HepG2 (cell line): ENCODE results near the gene RHBG. TPM values are rescaled to one million over a fixed set of nuclear protein-coding genes. Genes with fewer than 3 reads are reported as not detected.

Experiments
- BHLHE40 ChIP-seq: IDR thresholded peaks from 2 replicates; pipeline ENCODE4 v1.6.1; 2011; ENCODE audit warnings: low read length, improper control_type of control experiment
- CHD4 ChIP-seq: fragments of 200-600 bp; sonication (generic); IDR thresholded peaks from 2 replicates; pipeline ENCODE4 v1.7.0; 2017; ENCODE audit warnings: mild to moderate bottlenecking, low read length, borderline replicate concordance
- GLMP ChIP-seq: sonication (generic); formaldehyde crosslinking; IDR thresholded peaks from 2 replicates; pipeline ENCODE4 v1.9.0; 2021; ENCODE audit warnings: missing genetic modification reagents, mild to moderate bottlenecking, borderline replicate concordance
- HDAC1 ChIP-seq: sonication (generic); formaldehyde crosslinking; IDR thresholded peaks from 2 replicates; pipeline ENCODE4 v1.5.1; 2020; ENCODE audit warnings: mild to moderate bottlenecking, missing genetic modification reagents
- MAF1 ChIP-seq: sonication (generic); formaldehyde crosslinking; IDR thresholded peaks from 2 replicates; pipeline ENCODE4 v1.5.0; 2020; ENCODE audit warnings: missing genetic modification reagents, borderline replicate concordance
- NKX3-1 ChIP-seq: sonication (generic); formaldehyde crosslinking; IDR thresholded peaks from 2 replicates; pipeline ENCODE4 v1.5.0; 2020; ENCODE audit warnings: missing genetic modification reagents
- PCBP1 ChIP-seq: fragments of 200-400 bp; formaldehyde crosslinking; IDR thresholded peaks from 2 replicates; pipeline ENCODE4 v1.6.1; 2017; ENCODE audit warnings: mild to moderate bottlenecking, low read depth, low read length, borderline replicate concordance
- PREB ChIP-seq: sonication (generic); formaldehyde crosslinking; IDR thresholded peaks from 2 replicates; pipeline ENCODE4 v1.4.0; 2020; ENCODE audit warnings: missing genetic modification reagents
- RAD21 ChIP-seq: fragments of 450-650 bp; formaldehyde crosslinking; IDR thresholded peaks from 2 replicates; pipeline ENCODE4 v1.5.0; 2020; ENCODE audit warnings: mild to moderate bottlenecking
- ZFP37 ChIP-seq: sonication (generic); formaldehyde crosslinking; IDR thresholded peaks from 2 replicates; pipeline ENCODE4 v1.4.0; 2020; ENCODE audit warnings: missing genetic modification reagents, borderline replicate concordance
- ZFX ChIP-seq: sonication (generic); formaldehyde crosslinking; IDR thresholded peaks from 2 replicates; pipeline ENCODE4 v1.4.0; 2020; ENCODE audit warnings: mild to moderate bottlenecking, low read depth, missing genetic modification reagents, moderate library complexity
- ZNF235 ChIP-seq: sonication (generic); formaldehyde crosslinking; IDR thresholded peaks from 2 replicates; pipeline ENCODE4 v1.8.1; 2023; ENCODE audit warnings: mild to moderate bottlenecking, missing genetic modification reagents, borderline replicate concordance
- ZNF343 ChIP-seq: sonication (generic); formaldehyde crosslinking; IDR thresholded peaks from 2 replicates; pipeline ENCODE4 v1.4.0; 2020; ENCODE audit warnings: mild to moderate bottlenecking, missing genetic modification reagents
- ZNF841 ChIP-seq: sonication (generic); formaldehyde crosslinking; IDR thresholded peaks from 2 replicates; pipeline ENCODE4 v1.8.1; 2023; ENCODE audit warnings: missing genetic modification reagents, borderline replicate concordance
- ZXDC ChIP-seq: sonication (generic); formaldehyde crosslinking; IDR thresholded peaks from 2 replicates; pipeline ENCODE4 v1.5.0; 2020; ENCODE audit warnings: mild to moderate bottlenecking, missing genetic modification reagents
- polyA plus RNA-seq, 8 experiments: library from polyadenylated mRNA; depleted of rRNA in 3 of 8; stranded (reverse) in 7 of 8; unstranded in 1 of 8; fragments of >200 nt; fragmentation: Illumina TruSeq in 4 of 8; extraction: Trizol in 4 of 8; gene quantifications; 2 replicates each; pipeline versions ENCODE4 v1.2.1 to v1.2.3, GENCODE V29; 2011 to 2016; ENCODE audit warnings: low read depth in 4 of 8, missing spikeins in 1 of 8, mixed read lengths in 1 of 8; ENCODE audit not compliant: insufficient read depth in 1 of 8
- total RNA-seq, 5 experiments: library from RNA; depleted of rRNA; stranded (reverse); fragments of >200 nt; fragmentation: Illumina TruSeq; extraction: Trizol; gene quantifications; 2 replicates each; pipeline ENCODE4 v1.2.3, GENCODE V29; 2016; ENCODE audit warnings: low read depth in 1 of 5
- TF ChIP-seq, protein P1 (sequence below): sonication (generic); formaldehyde crosslinking; IDR thresholded peaks from 2 replicates; pipeline ENCODE4 v1.5.0; 2020; ENCODE audit warnings: missing genetic modification reagents
- TF ChIP-seq, protein P2 (sequence below): sonication (generic); formaldehyde crosslinking; IDR thresholded peaks from 2 replicates; pipeline ENCODE4 v1.8.0; 2022; ENCODE audit warnings: mild to moderate bottlenecking, missing genetic modification reagents, moderate library complexity
- TF ChIP-seq, protein P3 (sequence below): sonication (generic); formaldehyde crosslinking; conservative IDR thresholded peaks from 2 replicates; pipeline ENCODE4 v1.4.0; 2020; ENCODE audit warnings: missing genetic modification reagents

Gene RHBG
- total and polyA plus RNA-seq, 2 of the 13 experiments (the other 11 are each of a cell fraction or from before 2014, with no cell fraction given): 61.8 to 73.5 TPM

DNA sequence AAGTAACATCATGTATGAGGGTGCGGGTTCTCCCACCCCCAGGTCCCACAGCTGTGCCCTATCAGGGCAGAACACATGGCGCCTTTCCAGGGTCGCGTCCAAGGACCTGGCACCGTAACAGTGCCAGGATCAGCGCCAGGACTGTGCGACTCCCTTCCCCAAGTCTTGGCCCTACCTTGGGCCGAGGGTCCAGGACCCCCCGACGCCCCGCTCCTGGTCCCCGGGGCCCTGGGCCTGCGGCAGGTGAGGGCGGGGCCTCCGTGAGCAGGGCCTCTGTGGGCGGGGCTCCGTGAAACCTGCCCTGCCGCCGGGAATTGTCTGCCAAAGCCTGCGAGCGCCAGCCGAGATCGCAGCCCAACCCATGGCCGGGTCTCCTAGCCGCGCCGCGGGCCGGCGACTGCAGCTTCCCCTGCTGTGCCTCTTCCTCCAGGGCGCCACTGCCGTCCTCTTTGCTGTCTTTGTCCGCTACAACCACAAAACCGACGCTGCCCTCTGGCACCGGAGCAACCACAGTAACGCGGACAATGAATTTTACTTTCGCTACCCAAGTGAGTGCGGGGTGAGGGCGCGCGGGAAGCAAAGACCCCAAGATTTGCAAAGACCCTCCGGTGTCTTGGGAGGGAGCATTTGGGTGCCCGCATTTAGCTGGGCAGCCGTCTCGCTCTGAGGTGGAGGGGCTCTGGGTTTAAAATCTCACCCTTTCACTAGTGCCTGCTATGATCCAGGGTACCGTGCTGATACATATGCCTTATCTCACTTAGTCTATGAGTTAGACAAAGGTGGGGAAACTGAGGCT lies at the start of gene RHBG (continued):
- TF ChIP-seq ZFP37: 0 out of 2 replicates have a peak, but pooled peaks have one; percentile 46
- no peak for TF ChIP-seq ZNF235 (CRISPR knock-in tag)
- no peak for TF ChIP-seq GLMP (CRISPR knock-in tag)
- no peak for TF ChIP-seq PCBP1
- TF ChIP-seq HDAC1 (CRISPR knock-in tag): peak; percentile 89
- TF ChIP-seq PREB (CRISPR knock-in tag): 0 out of 2 replicates have a peak, but pooled peaks have one; percentile 66
- no peak for TF ChIP-seq ZXDC (CRISPR knock-in tag)
- peak; percentile 83 for TF ChIP-seq ZFX (CRISPR knock-in tag)
- TF ChIP-seq, protein P1, sequence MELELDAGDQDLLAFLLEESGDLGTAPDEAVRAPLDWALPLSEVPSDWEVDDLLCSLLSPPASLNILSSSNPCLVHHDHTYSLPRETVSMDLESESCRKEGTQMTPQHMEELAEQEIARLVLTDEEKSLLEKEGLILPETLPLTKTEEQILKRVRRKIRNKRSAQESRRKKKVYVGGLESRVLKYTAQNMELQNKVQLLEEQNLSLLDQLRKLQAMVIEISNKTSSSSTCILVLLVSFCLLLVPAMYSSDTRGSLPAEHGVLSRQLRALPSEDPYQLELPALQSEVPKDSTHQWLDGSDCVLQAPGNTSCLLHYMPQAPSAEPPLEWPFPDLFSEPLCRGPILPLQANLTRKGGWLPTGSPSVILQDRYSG (CRISPR knock-in tag): peak; percentile 73; the same call in 1 of the 2 replicates
- TF ChIP-seq CHD4: no peak; the same call in 1 of the 2 replicates
- TF ChIP-seq, protein P2, sequence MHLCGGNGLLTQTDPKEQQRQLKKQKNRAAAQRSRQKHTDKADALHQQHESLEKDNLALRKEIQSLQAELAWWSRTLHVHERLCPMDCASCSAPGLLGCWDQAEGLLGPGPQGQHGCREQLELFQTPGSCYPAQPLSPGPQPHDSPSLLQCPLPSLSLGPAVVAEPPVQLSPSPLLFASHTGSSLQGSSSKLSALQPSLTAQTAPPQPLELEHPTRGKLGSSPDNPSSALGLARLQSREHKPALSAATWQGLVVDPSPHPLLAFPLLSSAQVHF (CRISPR knock-in tag): no peak
- TF ChIP-seq BHLHE40: no peak
- TF ChIP-seq ZNF343 (CRISPR knock-in tag): peak; percentile 86
- TF ChIP-seq RAD21 (CRISPR knock-in tag): no peak
- peak; percentile 77; the same call in 1 of the 2 replicates for TF ChIP-seq NKX3-1 (CRISPR knock-in tag)
- peak; percentile 69; the same call in 1 of the 2 replicates for TF ChIP-seq MAF1 (CRISPR knock-in tag)
- TF ChIP-seq, protein P3, sequence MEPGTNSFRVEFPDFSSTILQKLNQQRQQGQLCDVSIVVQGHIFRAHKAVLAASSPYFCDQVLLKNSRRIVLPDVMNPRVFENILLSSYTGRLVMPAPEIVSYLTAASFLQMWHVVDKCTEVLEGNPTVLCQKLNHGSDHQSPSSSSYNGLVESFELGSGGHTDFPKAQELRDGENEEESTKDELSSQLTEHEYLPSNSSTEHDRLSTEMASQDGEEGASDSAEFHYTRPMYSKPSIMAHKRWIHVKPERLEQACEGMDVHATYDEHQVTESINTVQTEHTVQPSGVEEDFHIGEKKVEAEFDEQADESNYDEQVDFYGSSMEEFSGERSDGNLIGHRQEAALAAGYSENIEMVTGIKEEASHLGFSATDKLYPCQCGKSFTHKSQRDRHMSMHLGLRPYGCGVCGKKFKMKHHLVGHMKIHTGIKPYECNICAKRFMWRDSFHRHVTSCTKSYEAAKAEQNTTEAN (CRISPR knock-in tag): 0 out of 2 replicates have a peak, but pooled peaks have one; percentile 46
- TF ChIP-seq ZNF841: no peak
